Panc1 (cell line): ENCODE data around the gene SCG5. TPM values are rescaled to one million over a fixed set of nuclear protein-coding genes. Genes with fewer than 3 reads are reported as not detected.

ENCODE experiments used
- ATAC-seq: fragments of 200-7000 bp; cut with Tn5 transposase; 2 replicates; pipeline ENCODE4 v1.9.1; 2020; ENCODE audit warnings: mild to moderate bottlenecking, moderate library complexity
- BruUV-seq: library from RNA; stranded (reverse); fragments of 400-500 nt; replicated peaks from 2 replicates; lab custom pipeline; 2021; lab: Mats Ljungman, UMichigan
- CTCF ChIA-PET: fragments of 300-600 bp; sonication (Branson Sonifier 250); formaldehyde crosslinking; loops from one replicate; lab custom pipeline; 2022; ENCODE audit warnings: antibody characterized with exemption; lab: Charles Lee
- POLR2A ChIA-PET: fragments of 300-600 bp; sonication (Branson Sonifier 250); formaldehyde crosslinking; loops from one replicate; lab custom pipeline; 2022; ENCODE audit warnings: antibody characterized with exemption; lab: Charles Lee
- DNase-seq: peaks from one replicate; pipeline ENCODE4 v3.0.0-alpha.2; 2010; ENCODE audit warnings: low read depth, low spot score
- H3K27ac ChIP-seq: 2 replicates; pipeline ENCODE4 v1.5.1; 2011; ENCODE audit warnings: mild to moderate bottlenecking, low read length, inconsistent platforms
- H3K27me3 ChIP-seq: fragments of 200-500 bp; sonication (Bioruptor generic); 2 replicates; pipeline ENCODE4 v1.6.0; 2014; ENCODE audit warnings: low read length, inconsistent platforms; ENCODE audit not compliant: control insufficient read depth, insufficient read depth
- H3K36me3 ChIP-seq: fragments of 200-500 bp; sonication (Bioruptor generic); 2 replicates; pipeline ENCODE4 v1.5.1; 2014; ENCODE audit warnings: inconsistent platforms, mild to moderate bottlenecking, low read length, moderate library complexity; ENCODE audit not compliant: control insufficient read depth, insufficient read depth
- H3K4me1 ChIP-seq: 2 replicates; pipeline ENCODE4 v1.5.1; 2011; ENCODE audit warnings: inconsistent platforms, mild to moderate bottlenecking, low read length, moderate library complexity; ENCODE audit not compliant: control insufficient read depth, insufficient read depth
- H3K4me3 ChIP-seq, 2 experiments: 2 replicates each; pipeline ENCODE4 v1.5.1; 2011 to 2012; ENCODE audit warnings: low read depth in 2 of 2, low read length in 2 of 2, mild to moderate bottlenecking in 2 of 2, inconsistent platforms in 1 of 2, moderate library complexity in 1 of 2
- H3K9me3 ChIP-seq: fragments of 200-500 bp; sonication (Bioruptor generic); 2 replicates; pipeline ENCODE4 v1.5.1; 2014; ENCODE audit warnings: low read depth, mild to moderate bottlenecking, inconsistent platforms, low read length, moderate library complexity; ENCODE audit not compliant: control insufficient read depth, insufficient read depth
- CTCF ChIP-seq: fragments of 450-650 bp; IDR thresholded peaks from 2 replicates; pipeline ENCODE4 v1.5.1; 2017; ENCODE audit warnings: mild to moderate bottlenecking
- POLR2AphosphoS5 ChIP-seq: IDR thresholded peaks from 2 replicates; pipeline ENCODE4 v1.6.1; 2012; ENCODE audit warnings: mild to moderate bottlenecking, low read depth, low read length, moderate library complexity
- SIN3A ChIP-seq: IDR thresholded peaks from 2 replicates; pipeline ENCODE4 v1.6.1; 2012; ENCODE audit warnings: low read depth, mild to moderate bottlenecking, low read length, moderate library complexity, borderline replicate concordance; ENCODE audit not compliant: insufficient read depth
- TCF7L2 ChIP-seq: IDR thresholded peaks from 2 replicates; pipeline ENCODE4 v1.6.1; 2011; ENCODE audit warnings: mild to moderate bottlenecking, low read depth, low read length, inconsistent platforms
- in situ Hi-C: cut with HindIII; loops from 2 replicates; pipeline ENCODE4 v1.10.0; 2016; ENCODE audit warnings: low sequenced_read_pairs, low pct_unique_long_range_greater_than_20kb
- intact Hi-C: fragments of 100-400 bp; cut with micrococcal nuclease; formaldehyde crosslinking; loops from one replicate; pipeline ENCODE4 v1.10.0; 2022; ENCODE audit not compliant: unreplicated experiment
- total RNA-seq: library from RNA; stranded (reverse); gene quantifications from one replicate; pipeline ENCODE4 v1.2.1, GENCODE V29; 2021; ENCODE audit not compliant: unreplicated experiment
- TF ChIP-seq, protein P1 (sequence below), 2 experiments: IDR thresholded peaks; 2 replicates each; pipeline ENCODE4 v1.6.1; 2011 to 2012; ENCODE audit warnings: low read depth in 2 of 2, control low read depth in 1 of 2, low read length in 1 of 2, mild to moderate bottlenecking in 1 of 2, moderate library complexity in 1 of 2; ENCODE audit not compliant: insufficient read depth in 1 of 2

The SCG5 gene
- total RNA-seq, 1 experiment from 2014 or later = 0.67 TPM

- Histone ChIP-seq H3K4me3 (no peak overlapping the region), H3K27ac (no peak overlapping the region), H3K36me3 (no peaks in the 10 kb centered on the region), H3K27me3 (no peaks in the 10 kb centered on the region), H3K9me3 (no peaks in the 10 kb centered on the region), H3K4me1 (no peaks in the 10 kb centered on the region)
- TF ChIP-seq CTCF = no peak
- no peak for TF ChIP-seq POLR2AphosphoS5
- TF ChIP-seq TCF7L2 = no peak
- no peak for TF ChIP-seq SIN3A
- intact Hi-C loops (no loop called here), in situ Hi-C loops (no loop called here)
- ChIA-PET POLR2A (interaction anchor here (0.6 kb wide), 1 partner anchor 505 kb away, joined by 12 read pairs; no protein-coding TSS in a partner anchor), CTCF (no interaction called here)
- no TSS peak for BruUV-seq
- ATAC-seq (no peak), DNase-seq (no peak)
Measured at GRCh38 chr15:32690941-32691688, 49.6 kb downstream of the SCG5 start.

GRCh38 chr15:32691689-32692038, 50.2 kb downstream of the SCG5 start:
- H3K36me3 ChIP-seq = no peaks in the 10 kb centered on the region
- ATAC-seq = no peak
- no peak overlapping the region for H3K27ac ChIP-seq
- TF ChIP-seq POLR2AphosphoS5 (no peak), SIN3A (no peak), CTCF (no peak), TCF7L2 (no peak)
- TF ChIP-seq, protein P1, sequence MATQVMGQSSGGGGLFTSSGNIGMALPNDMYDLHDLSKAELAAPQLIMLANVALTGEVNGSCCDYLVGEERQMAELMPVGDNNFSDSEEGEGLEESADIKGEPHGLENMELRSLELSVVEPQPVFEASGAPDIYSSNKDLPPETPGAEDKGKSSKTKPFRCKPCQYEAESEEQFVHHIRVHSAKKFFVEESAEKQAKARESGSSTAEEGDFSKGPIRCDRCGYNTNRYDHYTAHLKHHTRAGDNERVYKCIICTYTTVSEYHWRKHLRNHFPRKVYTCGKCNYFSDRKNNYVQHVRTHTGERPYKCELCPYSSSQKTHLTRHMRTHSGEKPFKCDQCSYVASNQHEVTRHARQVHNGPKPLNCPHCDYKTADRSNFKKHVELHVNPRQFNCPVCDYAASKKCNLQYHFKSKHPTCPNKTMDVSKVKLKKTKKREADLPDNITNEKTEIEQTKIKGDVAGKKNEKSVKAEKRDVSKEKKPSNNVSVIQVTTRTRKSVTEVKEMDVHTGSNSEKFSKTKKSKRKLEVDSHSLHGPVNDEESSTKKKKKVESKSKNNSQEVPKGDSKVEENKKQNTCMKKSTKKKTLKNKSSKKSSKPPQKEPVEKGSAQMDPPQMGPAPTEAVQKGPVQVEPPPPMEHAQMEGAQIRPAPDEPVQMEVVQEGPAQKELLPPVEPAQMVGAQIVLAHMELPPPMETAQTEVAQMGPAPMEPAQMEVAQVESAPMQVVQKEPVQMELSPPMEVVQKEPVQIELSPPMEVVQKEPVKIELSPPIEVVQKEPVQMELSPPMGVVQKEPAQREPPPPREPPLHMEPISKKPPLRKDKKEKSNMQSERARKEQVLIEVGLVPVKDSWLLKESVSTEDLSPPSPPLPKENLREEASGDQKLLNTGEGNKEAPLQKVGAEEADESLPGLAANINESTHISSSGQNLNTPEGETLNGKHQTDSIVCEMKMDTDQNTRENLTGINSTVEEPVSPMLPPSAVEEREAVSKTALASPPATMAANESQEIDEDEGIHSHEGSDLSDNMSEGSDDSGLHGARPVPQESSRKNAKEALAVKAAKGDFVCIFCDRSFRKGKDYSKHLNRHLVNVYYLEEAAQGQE (IDR thresholded peaks at IDR 0.05; ENCODE audit: insufficient read depth in 1 of 2, low read depth in 2 of 2, low read length in 1 of 2) = no peak
- POLR2A ChIA-PET = no interaction called here
- H3K27me3 ChIP-seq = no peaks in the 10 kb centered on the region
- no TSS peak for BruUV-seq
- no peaks in the 10 kb centered on the region for H3K4me1 ChIP-seq
- CTCF ChIA-PET = no interaction called here
- intact Hi-C loops (no loop called here), in situ Hi-C loops (no loop called here)
- no peak overlapping the region for H3K4me3 ChIP-seq
- DNase-seq = no peak
- no peaks in the 10 kb centered on the region for H3K9me3 ChIP-seq
